GM23338 (cell line): ENCODE results near the gene HECTD2. TPM values are rescaled to one million over a fixed set of nuclear protein-coding genes. Genes with fewer than 3 reads are reported as not detected.

Experiments used
- ATAC-seq: fragments of 200-7000 bp; cut with Tn5 transposase; 3 replicates; pipeline ENCODE4 v1.9.1; 2020
- DNase-seq: peaks from one replicate; pipeline ENCODE4 v3.0.0-alpha.2; 2015; ENCODE audit warnings: low spot score
- H2AFZ ChIP-seq: fragments of 200-600 bp; sonication (generic); 2 replicates; pipeline ENCODE4 v1.8.0; 2016; ENCODE audit warnings: antibody characterized with exemption, mild to moderate bottlenecking, moderate library complexity
- H3F3A ChIP-seq: fragments of 200-600 bp; sonication (generic); replicated peaks from 2 replicates; pipeline ENCODE4 v1.8.0; 2017; ENCODE audit warnings: antibody characterized with exemption, mixed run types, low read depth
- H3K27ac ChIP-seq: fragments of 200-600 bp; sonication (generic); 2 replicates; pipeline ENCODE4 v1.6.1; 2016; ENCODE audit warnings: low read depth
- H3K27me3 ChIP-seq: fragments of 200-600 bp; sonication (generic); 2 replicates; pipeline ENCODE4 v1.8.0; 2016; ENCODE audit warnings: mild to moderate bottlenecking, mixed run types, moderate library complexity; ENCODE audit not compliant: insufficient read depth
- H3K36me3 ChIP-seq: fragments of 200-600 bp; sonication (generic); 2 replicates; pipeline ENCODE4 v1.8.0; 2016; ENCODE audit warnings: mild to moderate bottlenecking; ENCODE audit not compliant: insufficient read depth
- H3K4me1 ChIP-seq: fragments of 200-600 bp; sonication (generic); 2 replicates; pipeline ENCODE4 v1.8.0; 2016; ENCODE audit warnings: mild to moderate bottlenecking, moderate library complexity; ENCODE audit not compliant: insufficient read depth
- H3K4me2 ChIP-seq: fragments of 200-600 bp; sonication (generic); 2 replicates; pipeline ENCODE4 v1.7.1; 2017; ENCODE audit warnings: mixed run types
- H3K4me3 ChIP-seq: fragments of 200-600 bp; sonication (generic); 2 replicates; pipeline ENCODE4 v1.6.1; 2016; ENCODE audit warnings: mixed run types
- H3K79me2 ChIP-seq: fragments of 200-600 bp; sonication (generic); replicated peaks from 2 replicates; pipeline ENCODE4 v1.8.0; 2017; ENCODE audit warnings: mild to moderate bottlenecking; ENCODE audit not compliant: insufficient read depth
- H3K9me2 ChIP-seq: fragments of 200-600 bp; sonication (generic); 2 replicates; pipeline ENCODE4 v1.8.0; 2017; ENCODE audit not compliant: insufficient read depth
- H4K20me1 ChIP-seq: fragments of 200-600 bp; sonication (generic); replicated peaks from 2 replicates; pipeline ENCODE4 v1.8.0; 2017; ENCODE audit warnings: mild to moderate bottlenecking; ENCODE audit not compliant: insufficient read depth
- H3K27ac Mint-ChIP-seq: 2 replicates; pipeline ENCODE4 v1.8.0; 2020; ENCODE audit warnings: inconsistent platforms, mild to moderate bottlenecking, moderate library complexity, mixed read lengths
- H3K27me3 Mint-ChIP-seq: 3 replicates; pipeline ENCODE4 v1.8.0; 2022; ENCODE audit warnings: low read depth, mild to moderate bottlenecking, moderate library complexity, mixed read lengths, inconsistent platforms; ENCODE audit not compliant: insufficient read depth, poor library complexity
- H3K36me3 Mint-ChIP-seq: 3 replicates; pipeline ENCODE4 v1.8.0; 2021; ENCODE audit warnings: low read depth, mild to moderate bottlenecking, inconsistent platforms, moderate library complexity, mixed read lengths
- H3K4me1 Mint-ChIP-seq: 3 replicates; pipeline ENCODE4 v1.8.0; 2020; ENCODE audit warnings: mild to moderate bottlenecking, inconsistent platforms, mixed read lengths
- H3K4me3 Mint-ChIP-seq: 3 replicates; pipeline ENCODE4 v1.8.0; 2021; ENCODE audit warnings: moderate library complexity, mild to moderate bottlenecking, inconsistent platforms, mixed read lengths
- H3K9me3 Mint-ChIP-seq: 3 replicates; pipeline ENCODE4 v1.8.0; 2020; ENCODE audit warnings: moderate library complexity, mild to moderate bottlenecking, inconsistent platforms, mixed read lengths
- CREB1 ChIP-seq: fragments of 250-450 bp; sonication (Bioruptor Pico); IDR thresholded peaks from 2 replicates; pipeline ENCODE4 v1.5.0; 2020; ENCODE audit warnings: low read depth, mild to moderate bottlenecking, moderate library complexity
- ETS1 ChIP-seq: IDR thresholded peaks from 2 replicates; pipeline ENCODE4 v1.6.1; 2016; ENCODE audit warnings: antibody characterized with exemption
- EZH2 ChIP-seq: fragments of 200-600 bp; sonication (generic); IDR thresholded peaks from one replicate; pipeline ENCODE4 v1.8.0; 2017; ENCODE audit warnings: antibody characterized with exemption, mild to moderate bottlenecking, low read depth; ENCODE audit not compliant: unreplicated experiment
- EZH2phosphoT487 ChIP-seq: fragments of 200-600 bp; sonication (generic); IDR thresholded peaks from one replicate; pipeline ENCODE4 v1.8.1; 2018; ENCODE audit warnings: antibody characterized with exemption; ENCODE audit not compliant: unreplicated experiment
- JUNB ChIP-seq: IDR thresholded peaks from one replicate; pipeline ENCODE4 v1.6.1; 2016; ENCODE audit warnings: antibody characterized with exemption; ENCODE audit not compliant: unreplicated experiment
- NANOG ChIP-seq: IDR thresholded peaks from 2 replicates; pipeline ENCODE4 v1.6.1; 2016; ENCODE audit warnings: antibody characterized with exemption, borderline replicate concordance
- POLR2AphosphoS5 ChIP-seq: IDR thresholded peaks from 2 replicates; pipeline ENCODE4 v1.6.1; 2016; ENCODE audit warnings: antibody characterized with exemption, low read depth
- STAT1 ChIP-seq: IDR thresholded peaks from one replicate; pipeline ENCODE4 v1.6.1; 2016; ENCODE audit warnings: antibody characterized with exemption; ENCODE audit not compliant: unreplicated experiment
- ZNF114 ChIP-seq: fragments of 250-450 bp; sonication (Bioruptor Pico); IDR thresholded peaks from 2 replicates; pipeline ENCODE4 v1.5.0; 2020; ENCODE audit warnings: mild to moderate bottlenecking, moderate library complexity
- ZNF331 ChIP-seq: fragments of 250-450 bp; sonication (Bioruptor Pico); IDR thresholded peaks from 2 replicates; pipeline ENCODE4 v1.5.0; 2020; ENCODE audit warnings: low read depth, mild to moderate bottlenecking, moderate library complexity
- ZNF462 ChIP-seq: fragments of 250-450 bp; sonication (Bioruptor Pico); IDR thresholded peaks from 2 replicates; pipeline ENCODE4 v1.5.0; 2020; ENCODE audit warnings: mild to moderate bottlenecking, moderate library complexity
- polyA plus RNA-seq: library from polyadenylated mRNA; unstranded; fragments of >200 nt; fragmentation: Nextera tagmentation; extraction: Ambion mirVana; gene quantifications from 2 replicates; pipeline ENCODE4 v1.2.1, GENCODE V29; 2016
- total RNA-seq: library from RNA; depleted of rRNA; stranded (reverse); fragments of >200 nt; shearing (Covaris generic); gene quantifications from 2 replicates; pipeline ENCODE4 v1.2.3, GENCODE V29; 2014
- TF ChIP-seq, protein P1 (sequence below), 2 experiments: fragments of 200-600 bp in 1 of 2; sonication (generic) in 1 of 2; conservative IDR thresholded peaks; 2 replicates each; pipeline versions ENCODE4 v1.5.1 to v1.6.1; 2016 to 2017; ENCODE audit warnings: antibody characterized with exemption in 2 of 2, low read depth in 2 of 2, mild to moderate bottlenecking in 2 of 2, moderate library complexity in 1 of 2
- TF ChIP-seq, protein P2 (sequence below): IDR thresholded peaks from one replicate; pipeline ENCODE4 v1.6.1; 2018; ENCODE audit warnings: antibody characterized with exemption; ENCODE audit not compliant: unreplicated experiment

Gene HECTD2
- total and polyA plus RNA-seq, 2 experiments from 2014 or later: 8.5 to 14.4 TPM

DNA sequence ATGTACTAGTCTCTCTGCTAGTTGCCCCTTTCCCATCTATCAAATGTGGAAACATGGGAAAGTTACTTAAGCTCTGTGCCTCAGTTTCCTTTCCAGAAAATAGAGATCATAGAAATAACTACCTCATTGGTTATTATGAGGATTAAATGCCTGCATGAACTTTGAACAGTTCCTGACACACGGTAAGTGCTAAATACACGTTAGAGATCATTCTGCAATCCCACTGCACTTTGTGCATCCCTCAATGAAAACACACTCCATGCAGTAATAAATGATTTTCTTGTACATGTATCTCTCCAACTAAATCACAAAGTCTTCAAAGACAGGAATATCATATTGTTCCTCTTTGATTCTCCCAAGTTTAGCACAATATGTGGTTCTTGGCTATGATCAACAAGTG lies 149.6 kb downstream of the HECTD2 start:
- ATAC-seq: no peak
- no peak overlapping the region for H3K4me2 ChIP-seq
- Mint-ChIP-seq H3K36me3 (peaks cover 18% of the 10 kb centered on the region), H3K4me1 (no peaks in the 10 kb centered on the region), H3K27me3 (peaks cover 5% of the 10 kb centered on the region), H3K4me3 (no peak overlapping the region), H3K27ac (no peak overlapping the region), H3K9me3 (peaks cover 26% of the 10 kb centered on the region)
- no peak overlapping the region for H3K27ac ChIP-seq
- H3K27me3 ChIP-seq: no peaks in the 10 kb centered on the region
- no peaks in the 10 kb centered on the region for H3K36me3 ChIP-seq
- H4K20me1 ChIP-seq: no peaks in the 10 kb centered on the region
- H3K79me2 ChIP-seq: no peaks in the 10 kb centered on the region
- DNase-seq: no peak
- no peak overlapping the region for H3K4me3 ChIP-seq
- TF ChIP-seq ZNF114 (CRISPR knock-in tag): no peak
- no peak for TF ChIP-seq STAT1
- TF ChIP-seq, protein P1, sequence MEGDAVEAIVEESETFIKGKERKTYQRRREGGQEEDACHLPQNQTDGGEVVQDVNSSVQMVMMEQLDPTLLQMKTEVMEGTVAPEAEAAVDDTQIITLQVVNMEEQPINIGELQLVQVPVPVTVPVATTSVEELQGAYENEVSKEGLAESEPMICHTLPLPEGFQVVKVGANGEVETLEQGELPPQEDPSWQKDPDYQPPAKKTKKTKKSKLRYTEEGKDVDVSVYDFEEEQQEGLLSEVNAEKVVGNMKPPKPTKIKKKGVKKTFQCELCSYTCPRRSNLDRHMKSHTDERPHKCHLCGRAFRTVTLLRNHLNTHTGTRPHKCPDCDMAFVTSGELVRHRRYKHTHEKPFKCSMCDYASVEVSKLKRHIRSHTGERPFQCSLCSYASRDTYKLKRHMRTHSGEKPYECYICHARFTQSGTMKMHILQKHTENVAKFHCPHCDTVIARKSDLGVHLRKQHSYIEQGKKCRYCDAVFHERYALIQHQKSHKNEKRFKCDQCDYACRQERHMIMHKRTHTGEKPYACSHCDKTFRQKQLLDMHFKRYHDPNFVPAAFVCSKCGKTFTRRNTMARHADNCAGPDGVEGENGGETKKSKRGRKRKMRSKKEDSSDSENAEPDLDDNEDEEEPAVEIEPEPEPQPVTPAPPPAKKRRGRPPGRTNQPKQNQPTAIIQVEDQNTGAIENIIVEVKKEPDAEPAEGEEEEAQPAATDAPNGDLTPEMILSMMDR (conservative IDR thresholded peaks at IDR 0.05; ENCODE audit: low read depth in 2 of 2): no peak
- TF ChIP-seq CREB1 (CRISPR knock-in tag): no peak
- no peak for TF ChIP-seq ZNF331 (CRISPR knock-in tag)
- no peak for TF ChIP-seq ZNF462 (CRISPR knock-in tag)
- TF ChIP-seq EZH2: no peak
- no peak for TF ChIP-seq JUNB
- no peak for TF ChIP-seq ETS1
- no peak for TF ChIP-seq POLR2AphosphoS5
- TF ChIP-seq EZH2phosphoT487: no peak
- TF ChIP-seq NANOG: no peak
- TF ChIP-seq, protein P2, sequence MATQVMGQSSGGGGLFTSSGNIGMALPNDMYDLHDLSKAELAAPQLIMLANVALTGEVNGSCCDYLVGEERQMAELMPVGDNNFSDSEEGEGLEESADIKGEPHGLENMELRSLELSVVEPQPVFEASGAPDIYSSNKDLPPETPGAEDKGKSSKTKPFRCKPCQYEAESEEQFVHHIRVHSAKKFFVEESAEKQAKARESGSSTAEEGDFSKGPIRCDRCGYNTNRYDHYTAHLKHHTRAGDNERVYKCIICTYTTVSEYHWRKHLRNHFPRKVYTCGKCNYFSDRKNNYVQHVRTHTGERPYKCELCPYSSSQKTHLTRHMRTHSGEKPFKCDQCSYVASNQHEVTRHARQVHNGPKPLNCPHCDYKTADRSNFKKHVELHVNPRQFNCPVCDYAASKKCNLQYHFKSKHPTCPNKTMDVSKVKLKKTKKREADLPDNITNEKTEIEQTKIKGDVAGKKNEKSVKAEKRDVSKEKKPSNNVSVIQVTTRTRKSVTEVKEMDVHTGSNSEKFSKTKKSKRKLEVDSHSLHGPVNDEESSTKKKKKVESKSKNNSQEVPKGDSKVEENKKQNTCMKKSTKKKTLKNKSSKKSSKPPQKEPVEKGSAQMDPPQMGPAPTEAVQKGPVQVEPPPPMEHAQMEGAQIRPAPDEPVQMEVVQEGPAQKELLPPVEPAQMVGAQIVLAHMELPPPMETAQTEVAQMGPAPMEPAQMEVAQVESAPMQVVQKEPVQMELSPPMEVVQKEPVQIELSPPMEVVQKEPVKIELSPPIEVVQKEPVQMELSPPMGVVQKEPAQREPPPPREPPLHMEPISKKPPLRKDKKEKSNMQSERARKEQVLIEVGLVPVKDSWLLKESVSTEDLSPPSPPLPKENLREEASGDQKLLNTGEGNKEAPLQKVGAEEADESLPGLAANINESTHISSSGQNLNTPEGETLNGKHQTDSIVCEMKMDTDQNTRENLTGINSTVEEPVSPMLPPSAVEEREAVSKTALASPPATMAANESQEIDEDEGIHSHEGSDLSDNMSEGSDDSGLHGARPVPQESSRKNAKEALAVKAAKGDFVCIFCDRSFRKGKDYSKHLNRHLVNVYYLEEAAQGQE: no peak
- H3F3A ChIP-seq: no peaks in the 10 kb centered on the region
- no peaks in the 10 kb centered on the region for H3K4me1 ChIP-seq
- H3K9me2 ChIP-seq: 0 out of 2 replicates have a peak, but pooled peaks cover 7% of the 10 kb centered on the region
- H2AFZ ChIP-seq: no peak overlapping the region
